Astrocyte of the spinal cord (primary cell): Measurements from ENCODE around the gene GPR89B.
"Not testable (repeated sequence)": the region's sequence is repeated elsewhere in the genome, so short reads cannot be mapped to it uniquely, and the experiment has no call there.

Experiments
- DNase-seq: peaks from one replicate; pipeline ENCODE4 v3.0.0; 2011; ENCODE audit warnings: low read depth, low spot score
- H3K4me3 ChIP-seq: 2 replicates; pipeline ENCODE4 v1.5.1; 2011; ENCODE audit warnings: low read depth, mild to moderate bottlenecking, low read length, moderate library complexity
- in situ Hi-C: cut with HindIII; loops from 2 replicates; pipeline ENCODE4 v1.10.0; 2017; ENCODE audit warnings: low sequenced_read_pairs
- TF ChIP-seq, protein P1 (sequence below): IDR thresholded peaks from 2 replicates; pipeline ENCODE4 v1.5.1; 2012; ENCODE audit warnings: low read depth, mild to moderate bottlenecking, low read length, inconsistent platforms

GPR89B gene

DNA sequence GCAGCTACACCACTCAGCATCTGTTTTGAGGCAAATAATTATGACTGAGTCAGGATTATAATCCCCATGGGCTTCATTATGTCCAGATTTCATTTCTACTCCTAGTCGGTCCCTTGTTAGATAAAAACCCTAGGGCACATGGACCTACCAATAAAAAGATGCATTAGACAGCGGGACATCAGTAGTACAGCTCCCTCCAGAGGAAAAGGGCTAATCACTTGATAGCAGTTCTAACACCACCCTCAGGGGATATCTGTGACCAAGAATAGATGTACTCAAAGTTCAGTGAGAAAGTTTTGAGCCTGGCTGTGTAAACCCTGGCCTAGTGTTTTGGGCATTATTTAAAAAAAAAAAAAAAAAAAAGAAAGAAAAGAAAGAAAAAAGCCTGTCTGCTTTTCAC lies 15.7 kb upstream of the GPR89B start:
- TF ChIP-seq, protein P1, sequence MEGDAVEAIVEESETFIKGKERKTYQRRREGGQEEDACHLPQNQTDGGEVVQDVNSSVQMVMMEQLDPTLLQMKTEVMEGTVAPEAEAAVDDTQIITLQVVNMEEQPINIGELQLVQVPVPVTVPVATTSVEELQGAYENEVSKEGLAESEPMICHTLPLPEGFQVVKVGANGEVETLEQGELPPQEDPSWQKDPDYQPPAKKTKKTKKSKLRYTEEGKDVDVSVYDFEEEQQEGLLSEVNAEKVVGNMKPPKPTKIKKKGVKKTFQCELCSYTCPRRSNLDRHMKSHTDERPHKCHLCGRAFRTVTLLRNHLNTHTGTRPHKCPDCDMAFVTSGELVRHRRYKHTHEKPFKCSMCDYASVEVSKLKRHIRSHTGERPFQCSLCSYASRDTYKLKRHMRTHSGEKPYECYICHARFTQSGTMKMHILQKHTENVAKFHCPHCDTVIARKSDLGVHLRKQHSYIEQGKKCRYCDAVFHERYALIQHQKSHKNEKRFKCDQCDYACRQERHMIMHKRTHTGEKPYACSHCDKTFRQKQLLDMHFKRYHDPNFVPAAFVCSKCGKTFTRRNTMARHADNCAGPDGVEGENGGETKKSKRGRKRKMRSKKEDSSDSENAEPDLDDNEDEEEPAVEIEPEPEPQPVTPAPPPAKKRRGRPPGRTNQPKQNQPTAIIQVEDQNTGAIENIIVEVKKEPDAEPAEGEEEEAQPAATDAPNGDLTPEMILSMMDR, result no peak
- no peak overlapping the region for H3K4me3 ChIP-seq
- DNase-seq, result no peak
- in situ Hi-C loops, result no loop called here

DNA sequence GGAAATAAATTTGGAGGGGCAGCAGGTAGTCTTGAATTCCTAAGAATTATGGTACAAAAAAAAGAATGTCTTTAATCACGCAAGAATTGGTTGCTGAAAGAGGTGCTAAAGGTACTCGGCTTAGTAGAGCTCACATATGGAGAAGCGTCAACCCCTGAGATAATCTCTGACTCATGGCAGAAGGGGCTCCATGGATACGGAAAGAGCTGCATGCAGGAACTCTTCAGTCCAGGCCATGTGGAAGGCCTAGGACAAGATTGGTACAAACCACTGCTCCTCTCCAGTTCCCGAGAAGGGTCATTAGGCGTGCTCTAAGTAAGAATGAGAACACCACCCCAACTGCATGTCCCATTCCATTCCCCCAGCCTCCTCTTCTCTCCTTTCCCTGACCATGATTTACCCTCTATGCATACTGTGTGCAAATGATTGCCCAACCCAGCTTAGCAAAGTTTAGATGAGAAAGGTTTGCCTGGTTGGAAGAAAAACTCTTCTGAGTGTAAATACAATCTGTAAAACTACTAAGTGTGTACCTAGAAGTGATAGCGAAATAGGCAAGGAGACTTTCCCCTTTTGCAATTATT lies 14.8 kb upstream of the GPR89B start:
- no peak for DNase-seq
- TF ChIP-seq, protein P1, result no peak
- in situ Hi-C loops, result no loop called here
- no peak overlapping the region for H3K4me3 ChIP-seq

- TF ChIP-seq, protein P1, result no peak
- DNase-seq, result no peak
- in situ Hi-C loops, result no loop called here
- H3K4me3 ChIP-seq, result no peak overlapping the region
Observed at GRCh38 chr1:147919896-147920295, 8.3 kb upstream of the GPR89B start.

GRCh38 chr1:147924813-147925212 lies 3.4 kb upstream of the GPR89B start:
- DNase-seq, result no peak
- H3K4me3 ChIP-seq, result no peak overlapping the region
- in situ Hi-C loops, result no loop called here
- TF ChIP-seq, protein P1, result no peak

DNA sequence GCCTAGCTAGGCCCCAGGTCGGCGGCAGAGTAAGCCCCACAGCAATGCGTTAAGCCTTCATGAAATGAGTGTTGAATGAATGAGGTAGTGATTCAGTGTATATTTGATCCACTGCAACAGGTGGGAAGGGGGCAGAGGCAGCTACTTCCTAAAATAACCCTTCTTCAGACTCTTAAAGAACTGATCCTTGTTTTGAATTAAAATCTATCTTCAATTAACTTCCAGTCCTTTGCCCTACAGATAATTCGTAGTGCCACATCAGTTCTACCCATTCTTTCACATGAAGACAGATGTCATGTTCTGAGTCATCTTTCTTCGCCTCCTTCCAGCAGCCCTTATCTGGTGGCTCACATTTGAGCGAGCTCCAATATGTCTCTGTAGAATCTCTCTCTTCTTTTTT lies 1.0 kb upstream of the GPR89B start:
- DNase-seq, H3K4me3 ChIP-seq, in situ Hi-C loops: not testable (repeated sequence)

GRCh38 chr1:147927689-147928088 lies 531 bp upstream of the GPR89B start:
- H3K4me3 ChIP-seq, DNase-seq, in situ Hi-C loops: not testable (repeated sequence)

DNA sequence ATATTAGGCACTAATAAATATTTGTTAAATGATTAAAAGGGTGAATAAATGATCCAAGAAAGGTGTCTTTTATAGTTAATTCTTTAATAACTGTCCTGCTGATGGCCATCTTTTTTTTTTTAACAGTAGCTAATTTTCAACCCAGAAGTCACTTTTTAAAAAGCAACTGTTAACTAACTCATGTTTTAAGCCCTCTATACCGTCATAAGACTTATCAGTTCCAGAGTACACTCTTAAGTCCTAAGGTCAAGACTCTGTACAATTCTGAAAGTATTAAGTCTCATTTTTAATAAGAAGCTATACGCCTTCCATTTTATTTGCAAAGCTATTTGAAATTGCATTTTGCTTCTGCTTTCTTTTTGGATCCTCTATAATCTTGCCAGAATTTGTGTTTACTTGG lies 2.9 kb downstream of the GPR89B start:
- DNase-seq, H3K4me3 ChIP-seq, in situ Hi-C loops: not testable (repeated sequence)

- in situ Hi-C loops, H3K4me3 ChIP-seq, DNase-seq: not testable (repeated sequence)
Observed at GRCh38 chr1:147935296-147935695, 7.1 kb downstream of the GPR89B start.

GRCh38 chr1:147940456-147940855 lies 12.2 kb downstream of the GPR89B start:
- H3K4me3 ChIP-seq, DNase-seq, in situ Hi-C loops: not testable (repeated sequence)

DNA sequence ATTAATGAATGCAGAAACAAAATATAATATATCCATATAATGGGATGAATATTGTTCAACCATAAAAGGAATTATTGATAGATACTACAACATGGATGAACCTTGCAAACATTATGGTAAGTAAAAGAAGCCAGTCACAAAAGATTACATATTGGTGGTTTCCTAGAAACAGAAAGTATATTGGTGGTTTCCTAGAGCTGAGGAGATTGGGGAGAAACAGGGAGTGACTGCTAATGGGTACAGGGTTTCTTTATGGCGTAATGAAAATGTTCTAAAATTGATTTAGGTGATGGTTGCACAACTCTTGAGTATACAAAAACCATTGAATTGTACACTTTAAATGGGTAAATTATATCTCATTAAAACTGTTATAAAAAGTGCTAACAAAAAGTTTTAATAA lies 14.3 kb downstream of the GPR89B start:
- in situ Hi-C loops, H3K4me3 ChIP-seq, DNase-seq: not testable (repeated sequence)

GRCh38 chr1:147949517-147949916 lies 21.3 kb downstream of the GPR89B start:
- H3K4me3 ChIP-seq, DNase-seq, in situ Hi-C loops: not testable (repeated sequence)

DNA sequence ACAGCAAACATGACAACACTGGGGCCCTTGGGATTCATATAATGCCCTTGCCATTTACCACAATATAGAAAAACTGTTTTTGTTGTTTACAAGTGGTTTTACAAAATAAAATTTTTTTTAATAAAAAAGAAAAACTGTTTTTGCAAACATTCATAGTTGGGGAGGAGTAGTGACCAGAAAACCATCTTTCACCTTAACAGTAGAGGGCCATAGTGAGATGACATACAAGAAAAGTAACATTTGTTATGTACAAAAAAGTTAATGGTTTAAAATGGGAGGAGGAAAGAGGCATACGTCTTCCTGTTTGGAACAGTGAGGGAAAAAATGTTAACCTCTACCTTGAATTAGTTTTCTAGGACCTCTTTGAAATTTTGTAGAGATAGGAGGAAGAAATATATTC lies 30.7 kb downstream of the GPR89B start:
- in situ Hi-C loops, H3K4me3 ChIP-seq, DNase-seq: not testable (repeated sequence)

DNA sequence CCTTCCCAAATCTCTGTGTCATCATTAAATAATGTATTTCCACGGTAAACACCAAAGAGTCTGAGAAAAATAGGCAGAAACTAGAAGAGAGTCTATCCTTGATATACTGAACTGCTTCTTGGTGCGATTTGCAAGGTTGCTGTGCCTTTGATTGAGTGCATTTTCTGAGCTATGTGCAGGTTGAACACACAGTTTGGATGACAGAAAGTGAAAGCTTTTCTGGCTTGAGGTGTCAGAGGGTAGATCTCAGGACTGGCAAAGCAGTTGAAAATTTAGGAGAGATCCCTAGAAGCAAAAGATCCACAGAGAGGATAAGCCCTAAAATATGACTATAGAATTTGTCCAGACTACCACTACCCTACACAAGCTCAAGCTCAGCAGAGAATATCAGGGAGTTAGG lies 31.5 kb downstream of the GPR89B start:
- in situ Hi-C loops, DNase-seq, H3K4me3 ChIP-seq: not testable (repeated sequence)

GRCh38 chr1:147964575-147964974 lies 36.4 kb downstream of the GPR89B start:
- DNase-seq, H3K4me3 ChIP-seq, in situ Hi-C loops: not testable (repeated sequence)
